Activated CD4-positive, alpha-beta T cell treated with anti-CD3 and anti-CD28 coated beads for 4 hours (primary cell): Measurements from ENCODE around the gene TRA2B.

ENCODE experiments used
- DNase-seq, 2 donors: peaks; one replicate each; pipeline ENCODE4 v3.0.0-alpha.2; 2020

Gene TRA2B

GRCh38 chr3:185937689-185938374 lies at the start of gene TRA2B:
Gene TRA2B (minus strand): TSS chr3:185938014. CDS start chr3:185937860, 154 bp downstream.
- peak; percentile 99 for DNase-seq

DNA sequence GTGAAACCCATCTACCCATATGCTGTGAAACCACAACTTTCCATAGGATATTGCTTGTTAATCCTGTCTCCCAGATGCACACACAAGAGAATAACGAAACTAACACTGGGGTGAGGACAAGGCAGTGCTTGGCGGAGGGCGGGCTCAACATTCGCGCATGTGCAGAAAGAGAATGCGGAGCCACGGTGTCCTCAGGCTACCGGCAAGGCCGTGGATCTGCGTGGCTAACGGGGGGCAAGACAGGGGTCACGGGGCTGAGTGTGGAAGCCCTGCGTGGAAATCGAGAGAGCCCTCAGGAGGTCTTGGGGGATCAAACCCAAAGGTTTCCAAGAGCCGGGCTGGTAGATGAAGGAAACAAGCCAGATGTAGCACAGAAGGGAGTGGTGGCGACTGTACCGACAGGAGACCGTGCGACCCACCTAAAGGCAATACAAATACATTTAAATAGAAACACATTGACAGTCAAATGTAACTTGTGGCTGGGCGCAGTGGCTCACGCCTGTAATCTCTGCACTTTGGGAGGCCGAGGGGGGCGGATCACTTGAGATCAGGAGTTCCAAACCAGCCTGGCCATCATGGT lies 48.5 kb upstream of the TRA2B start:
- DNase-seq, result no peak

- no peak for DNase-seq
Observed at GRCh38 chr3:185984203-185984602, 46.4 kb upstream of the TRA2B start.

GRCh38 chr3:185983495-185984141 lies 45.8 kb upstream of the TRA2B start:
- peak; percentile 53 to 60 for DNase-seq

GRCh38 chr3:185982632-185983031 lies 44.8 kb upstream of the TRA2B start:
- DNase-seq, result no peak

- DNase-seq, result no peak
Observed at GRCh38 chr3:185981621-185982020, 43.8 kb upstream of the TRA2B start.

DNA sequence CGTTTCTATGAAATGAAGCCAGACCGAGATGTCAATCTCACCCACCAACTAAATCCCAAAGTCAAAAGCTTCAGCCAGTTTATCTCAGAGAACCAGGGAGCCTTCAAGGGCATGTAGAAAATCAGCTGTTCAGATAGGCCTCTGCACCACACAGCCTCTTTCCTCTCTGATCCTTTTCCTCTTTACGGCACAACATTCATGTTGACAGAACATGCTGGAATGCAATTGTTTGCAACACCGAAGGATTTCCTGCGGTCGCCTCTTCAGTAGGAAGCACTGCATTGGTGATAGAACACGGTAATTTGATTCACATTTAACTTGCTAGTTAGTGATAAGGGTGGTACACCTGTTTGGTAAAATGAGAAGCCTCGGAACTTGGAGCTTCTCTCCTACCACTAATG lies 41.9 kb upstream of the TRA2B start:
- no peak for DNase-seq

GRCh38 chr3:185978516-185978915 lies 40.7 kb upstream of the TRA2B start:
- no peak for DNase-seq

GRCh38 chr3:185977679-185978040 lies 39.8 kb upstream of the TRA2B start:
- no peak for DNase-seq

GRCh38 chr3:185976977-185977678 lies 39.3 kb upstream of the TRA2B start:
- DNase-seq, result peak; percentile 76 to 85

- DNase-seq, result no peak
Observed at GRCh38 chr3:185976100-185976499, 38.3 kb upstream of the TRA2B start.

- DNase-seq, result no peak
Observed at GRCh38 chr3:185971579-185971978, 33.8 kb upstream of the TRA2B start.

DNA sequence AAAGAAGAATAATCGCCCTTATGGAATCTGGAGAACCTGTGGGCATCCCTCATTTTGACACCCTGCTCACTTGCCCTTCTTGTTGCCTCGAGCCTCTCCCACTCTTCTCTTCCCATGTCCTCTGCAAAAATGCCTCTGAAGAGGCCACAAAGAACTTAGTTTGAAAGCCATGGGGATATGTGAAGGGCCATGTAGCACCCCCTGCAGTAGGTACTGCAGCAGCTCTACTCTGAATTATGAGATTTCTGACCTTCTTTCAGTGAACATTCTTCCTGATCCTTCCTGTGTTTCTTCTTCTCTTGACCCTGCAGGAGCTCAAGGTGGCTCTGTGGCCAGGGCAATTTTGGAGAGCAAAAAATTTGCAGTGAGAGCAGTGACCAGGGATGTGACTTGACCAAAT lies 30.4 kb upstream of the TRA2B start:
- DNase-seq, result no peak

DNA sequence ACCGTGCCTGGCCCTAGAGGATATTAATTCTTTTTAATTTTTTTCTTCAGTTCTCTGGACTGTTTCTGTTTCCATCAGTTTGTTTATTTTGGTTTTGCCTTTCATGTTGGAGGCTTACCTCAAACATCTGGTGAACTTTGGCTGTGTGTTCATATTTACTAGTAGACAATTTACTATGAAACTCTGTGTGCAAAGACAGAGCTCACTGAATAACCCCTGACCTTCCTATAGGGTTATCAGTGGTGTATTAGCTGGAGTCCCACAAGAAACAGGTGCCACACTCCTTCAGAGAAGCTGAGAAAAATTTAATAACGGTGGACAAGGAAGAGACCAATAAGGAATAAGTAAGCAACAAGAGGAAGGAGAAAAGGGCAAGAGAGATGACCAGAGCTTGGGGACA lies 28.8 kb upstream of the TRA2B start:
- DNase-seq, result no peak

- DNase-seq, result no peak
Observed at GRCh38 chr3:185965496-185965895, 27.7 kb upstream of the TRA2B start.

GRCh38 chr3:185961675-185962232 lies 23.9 kb upstream of the TRA2B start:
- DNase-seq, result no peak

DNA sequence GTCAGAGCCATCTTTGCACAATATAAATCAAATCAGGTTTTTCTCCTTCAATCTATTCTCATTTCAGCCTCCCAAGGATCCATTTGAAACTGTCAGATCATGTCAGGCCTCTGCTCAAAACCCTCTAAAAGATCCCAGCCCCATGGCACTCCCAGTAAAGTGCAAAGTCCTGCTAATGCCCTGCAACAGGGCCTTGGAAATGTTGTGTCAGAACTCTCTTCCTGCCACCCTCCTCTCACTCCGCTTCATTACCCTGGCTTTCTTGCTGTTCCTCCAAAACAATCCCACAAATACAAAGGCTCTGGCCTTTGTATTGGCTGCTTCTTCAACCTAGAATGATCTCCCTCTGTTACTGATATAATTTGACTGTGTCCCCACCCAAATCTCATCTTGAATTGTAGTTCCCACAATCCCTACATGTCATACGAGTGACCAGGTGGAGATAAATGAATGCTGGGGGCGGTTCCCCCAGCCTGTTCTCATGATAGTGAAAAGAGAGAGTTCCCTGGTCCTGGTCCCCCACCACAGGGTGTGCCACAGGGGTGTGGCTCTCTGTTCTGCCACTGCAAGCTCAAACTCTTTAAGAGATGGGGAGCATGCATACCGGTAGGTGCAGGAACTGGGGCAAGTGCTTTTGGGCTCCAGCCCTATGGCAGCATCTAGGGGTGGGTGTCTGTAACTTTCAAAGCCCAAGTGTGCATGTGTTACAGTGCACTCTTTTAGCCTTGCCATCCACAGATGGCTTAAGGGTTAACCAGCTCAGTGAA lies 22.9 kb upstream of the TRA2B start:
- DNase-seq, result no peak

- DNase-seq, result no peak
Observed at GRCh38 chr3:185959609-185960521, 22.1 kb upstream of the TRA2B start.

- DNase-seq, result no peak
Observed at GRCh38 chr3:185958626-185959025, 20.8 kb upstream of the TRA2B start.

DNA sequence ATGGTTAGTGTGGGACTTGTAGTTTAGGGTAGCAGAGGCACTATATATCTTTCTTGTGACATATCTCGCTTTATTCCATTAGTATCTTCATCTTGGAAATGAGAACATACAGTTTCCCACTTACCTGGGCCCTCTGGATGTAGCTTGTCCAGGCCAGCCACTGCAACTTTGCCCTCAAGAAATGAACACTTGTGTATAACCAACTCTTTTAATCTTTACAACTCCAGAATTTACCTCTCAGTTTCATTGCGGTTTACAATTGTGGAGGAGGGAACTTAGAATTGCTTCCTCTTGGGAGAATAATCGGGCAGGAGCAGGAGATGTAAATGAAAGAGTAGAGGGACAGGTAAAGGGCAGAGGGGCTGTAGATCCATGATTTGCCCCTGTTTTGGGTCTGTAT lies 18.4 kb upstream of the TRA2B start:
- DNase-seq, result no peak

- no peak for DNase-seq
Observed at GRCh38 chr3:185954366-185954723, 16.5 kb upstream of the TRA2B start.

- DNase-seq, result no peak
Observed at GRCh38 chr3:185950728-185951127, 12.9 kb upstream of the TRA2B start.
